ENCODE data around the gene TBX10.
A peak's percentile ranks its signal among the peaks of the same experiment; 100 is the strongest.
"Not testable (repeated sequence)": the region's sequence is repeated elsewhere in the genome, so short reads cannot be mapped to it uniquely, and the experiment has no call there.

TBX10 gene

DNA sequence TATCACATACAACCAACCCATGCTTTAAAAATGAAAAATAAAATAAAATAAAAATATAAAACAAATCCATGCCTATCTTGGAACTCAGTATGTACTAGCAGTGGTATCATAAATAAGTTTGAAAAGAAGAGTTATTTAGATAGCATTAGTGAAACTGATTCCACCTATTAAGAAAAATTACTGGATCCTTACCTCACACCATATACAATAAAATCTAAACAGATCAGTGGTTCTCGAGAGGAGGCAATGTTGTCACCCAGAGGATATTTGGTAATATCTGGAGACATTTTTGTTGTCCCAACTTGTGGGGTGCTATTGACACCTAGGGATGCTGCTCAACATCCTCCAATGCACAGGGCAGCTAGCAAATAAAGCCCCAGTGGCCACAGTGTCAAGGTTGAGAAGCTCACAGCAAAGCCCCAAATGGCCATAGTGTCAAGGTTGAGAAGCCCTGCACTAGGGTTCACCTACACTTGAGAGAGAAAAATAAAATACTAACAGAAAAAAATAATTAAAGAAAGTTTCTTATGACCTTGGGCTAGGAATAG is 42.7 kb downstream of the TBX10 start:
- DNase-seq = no peak

- no peak for DNase-seq
Observed at GRCh38 chr11:67594480-67594879, 45.1 kb downstream of the TBX10 start.

DNA sequence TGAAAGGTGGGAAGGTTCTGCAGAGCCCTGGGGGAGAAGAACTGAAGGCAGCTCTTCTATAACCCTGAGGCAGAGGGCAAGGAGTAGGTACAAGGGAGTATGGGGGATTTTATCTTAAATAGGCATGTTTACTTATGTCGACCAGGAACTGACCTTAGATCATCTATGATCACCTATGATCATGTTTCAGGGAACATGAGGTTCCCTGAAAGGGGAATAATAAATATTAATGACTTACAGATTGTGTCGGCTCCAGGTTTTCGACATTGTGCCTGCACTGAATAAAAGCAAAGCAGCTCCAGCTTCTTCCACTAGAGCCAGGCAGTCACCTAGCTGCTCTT is 46.0 kb downstream of the TBX10 start:
- no peak for DNase-seq

GRCh38 chr11:67592880-67593564 is 46.5 kb downstream of the TBX10 start:
- no peak for DNase-seq

DNA sequence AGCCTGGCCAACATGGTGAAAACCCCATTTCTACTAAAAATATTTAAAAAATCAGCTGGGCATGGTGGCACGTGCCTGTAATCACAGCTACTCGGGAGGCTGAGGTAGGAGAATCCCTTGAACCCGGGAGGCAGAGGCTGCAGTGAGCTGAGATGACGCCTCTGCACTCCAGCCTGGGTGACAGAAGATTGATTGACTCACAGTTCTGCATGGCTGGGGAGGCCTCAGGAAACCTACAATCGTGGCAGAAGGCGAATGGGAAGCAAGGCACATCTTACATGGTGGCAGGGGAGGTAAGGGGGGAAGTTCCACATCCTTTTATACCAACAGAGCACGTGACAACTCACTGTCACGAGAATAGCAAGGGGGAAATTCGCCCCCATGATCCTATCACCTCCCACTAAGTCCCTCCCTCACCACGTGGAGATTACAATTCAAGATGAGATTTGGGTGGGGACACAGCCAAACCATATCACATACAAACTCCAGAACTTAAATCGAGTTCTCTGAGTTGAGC is 50.6 kb downstream of the TBX10 start:
- DNase-seq = not testable (repeated sequence)

- no peak for DNase-seq
Observed at GRCh38 chr11:67588136-67588503, 51.4 kb downstream of the TBX10 start.

DNA sequence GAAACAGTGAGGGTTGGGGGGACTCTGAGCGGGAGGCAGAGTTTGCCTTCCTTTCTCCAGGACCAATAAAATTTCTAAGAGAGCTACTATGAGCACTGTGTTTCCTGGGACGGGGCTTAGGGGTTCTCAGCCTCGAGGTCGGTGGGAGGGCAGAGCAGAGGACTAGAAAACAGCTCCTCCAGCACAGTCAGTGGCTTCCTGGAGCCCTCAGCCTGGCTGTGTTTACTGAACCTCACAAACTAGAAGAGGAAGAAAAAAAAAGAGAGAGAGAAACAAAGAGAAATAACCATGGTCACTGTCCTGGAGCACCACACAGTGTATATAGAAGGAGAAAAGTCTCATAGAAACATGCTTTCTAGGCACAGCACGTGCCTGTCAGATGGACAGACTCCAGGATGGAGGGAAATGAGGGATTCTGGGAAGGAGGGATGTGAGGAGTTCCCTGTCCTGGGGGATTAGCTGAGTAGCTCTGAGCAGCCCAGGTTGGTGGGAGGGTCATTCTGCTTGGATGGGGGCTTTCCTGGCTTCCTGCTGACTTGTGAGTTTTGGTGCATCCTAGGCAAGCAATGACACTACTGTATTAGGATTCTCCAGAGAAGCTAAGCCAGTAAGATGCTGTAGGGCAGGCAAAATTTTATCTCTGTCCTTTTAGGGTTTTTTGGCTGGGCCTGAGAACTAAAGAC is 52.9 kb downstream of the TBX10 start:
- DNase-seq = no peak

DNA sequence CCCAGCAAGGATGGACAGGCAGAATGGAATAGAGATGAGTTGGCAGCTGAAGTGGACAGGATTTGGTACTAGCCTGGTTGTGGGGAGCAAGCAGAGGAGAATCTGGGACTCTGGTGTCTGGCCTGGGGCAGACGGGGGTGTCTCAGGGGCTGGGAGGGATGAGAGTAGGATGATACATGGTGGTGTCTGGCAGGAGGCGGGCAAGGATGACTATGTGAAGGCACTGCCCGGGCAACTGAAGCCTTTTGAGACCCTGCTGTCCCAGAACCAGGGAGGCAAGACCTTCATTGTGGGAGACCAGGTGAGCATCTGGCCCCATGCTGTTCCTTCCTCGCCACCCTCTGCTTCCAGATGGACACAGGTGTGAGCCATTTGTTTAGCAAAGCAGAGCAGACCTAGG is 53.7 kb downstream of the TBX10 start:
- DNase-seq = no peak

DNA sequence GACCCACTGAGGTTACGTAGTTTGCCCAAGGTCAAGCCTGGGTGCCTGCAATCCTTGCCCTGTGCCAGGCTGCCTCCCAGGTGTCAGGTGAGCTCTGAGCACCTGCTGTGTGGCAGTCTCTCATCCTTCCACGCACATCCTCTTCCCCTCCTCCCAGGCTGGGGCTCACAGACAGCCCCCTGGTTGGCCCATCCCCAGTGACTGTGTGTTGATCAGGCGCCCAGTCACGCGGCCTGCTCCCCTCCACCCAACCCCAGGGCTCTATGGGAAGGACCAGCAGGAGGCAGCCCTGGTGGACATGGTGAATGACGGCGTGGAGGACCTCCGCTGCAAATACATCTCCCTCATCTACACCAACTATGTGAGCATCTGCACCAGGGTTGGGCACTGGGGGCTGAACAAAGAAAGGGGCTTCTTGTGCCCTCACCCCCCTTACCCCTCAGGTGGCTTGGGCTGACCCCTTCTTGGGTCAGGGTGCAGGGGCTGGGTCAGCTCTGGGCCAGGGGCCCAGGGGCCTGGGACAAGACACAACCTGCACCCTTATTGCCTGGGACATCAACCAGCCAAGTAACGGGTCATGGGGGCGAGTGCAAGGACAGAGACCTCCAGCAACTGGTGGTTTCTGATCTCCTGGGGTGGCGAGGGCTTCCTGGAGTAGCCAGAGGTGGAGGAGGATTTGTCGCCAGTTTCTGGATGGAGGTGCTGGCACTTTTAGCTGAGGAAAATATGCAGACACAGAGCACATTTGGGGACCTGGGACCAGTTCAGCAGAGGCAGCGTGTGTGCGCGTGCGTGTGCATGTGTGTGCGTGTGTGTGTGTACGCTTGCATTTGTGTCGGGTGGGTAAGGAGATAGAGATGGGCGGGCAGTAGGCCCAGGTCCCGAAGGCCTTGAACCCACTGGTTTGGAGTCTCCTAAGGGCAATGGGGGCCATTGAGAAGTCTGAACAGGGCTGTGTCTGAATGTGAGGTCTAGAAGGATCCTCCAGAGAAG is 54.4 kb downstream of the TBX10 start:
- no peak for DNase-seq

- no peak for DNase-seq
Observed at GRCh38 chr11:67584205-67584880, 55.2 kb downstream of the TBX10 start.

GRCh38 chr11:67583247-67584204 is 56.0 kb downstream of the TBX10 start, which contains the start of gene GSTP1:
Gene GSTP1, plus strand, starts transcription at chr11:67583812. Its CDS starts 32 bp downstream, at chr11:67583844.
- DNase-seq = peak; percentile 82

GRCh38 chr11:67582011-67582410 is 57.6 kb downstream of the TBX10 start:
- DNase-seq = no peak

DNA sequence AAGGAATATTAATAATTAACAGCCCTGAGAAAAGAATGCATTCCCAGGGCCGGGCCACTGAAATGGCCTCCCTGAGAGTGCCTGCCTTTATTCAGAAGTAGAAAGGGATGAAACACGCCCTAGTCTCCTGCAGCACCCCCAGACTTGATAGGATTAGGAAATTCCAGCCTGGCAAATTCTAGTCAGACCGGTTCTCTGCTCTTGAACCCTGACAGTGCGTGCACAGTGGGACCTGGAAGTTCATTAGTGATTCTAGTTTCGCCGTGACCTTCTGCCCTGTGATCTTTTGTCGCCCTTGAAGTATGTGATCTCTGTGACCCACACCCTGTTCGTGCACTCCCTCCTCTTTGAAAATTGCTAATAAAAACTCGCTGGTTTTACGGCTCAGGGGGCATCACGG is 58.1 kb downstream of the TBX10 start:
- no peak for DNase-seq
